ENCODE results near the gene DDIAS. TPM values are rescaled to one million over a fixed set of nuclear protein-coding genes. Genes with fewer than 3 reads are reported as not detected.

Gene DDIAS
- total RNA-seq, 2 donors from 2014 or later, result 1.3 to 6.5 TPM

- H3K4me3 ChIP-seq, result no peak overlapping the region
- intact Hi-C loops (cut with DNase I), result no loop called here
- TF ChIP-seq POLR2AphosphoS5 (IDR thresholded peaks at IDR 0.05), result no peak
- TF ChIP-seq CTCF (IDR thresholded peaks at IDR 0.05), result no peak
- no peak for TF ChIP-seq POLR2A (IDR thresholded peaks at IDR 0.05)
- no peaks in the 10 kb centered on the region for H3K9me3 ChIP-seq
- no peaks in the 10 kb centered on the region for H3K27me3 ChIP-seq (replicated peaks; ENCODE audit: insufficient read depth)
- H3K27ac ChIP-seq, result no peak overlapping the region
- no peak for DNase-seq (ENCODE audit: low spot score)
- 79% methylated on average over 6 of the region's 6 CpGs for WGBS
- H3K4me1 ChIP-seq (replicated peaks), result no peaks in the 10 kb centered on the region
- H3K36me3 ChIP-seq, result no peaks in the 10 kb centered on the region
Measured at GRCh38 chr11:82978422-82979099, 77.0 kb downstream of the DDIAS start.

GRCh38 chr11:82979824-82980223 lies 78.3 kb downstream of the DDIAS start:
- Histone ChIP-seq H3K27me3 (replicated peaks; ENCODE audit: insufficient read depth) (no peaks in the 10 kb centered on the region), H3K36me3 (no peaks in the 10 kb centered on the region), H3K4me3 (no peak overlapping the region), H3K4me1 (replicated peaks) (no peaks in the 10 kb centered on the region), H3K27ac (no peak overlapping the region), H3K9me3 (no peaks in the 10 kb centered on the region)
- no peak for DNase-seq (ENCODE audit: low spot score)
- TF ChIP-seq POLR2AphosphoS5 (IDR thresholded peaks at IDR 0.05) (no peak), CTCF (IDR thresholded peaks at IDR 0.05) (no peak), POLR2A (IDR thresholded peaks at IDR 0.05) (no peak)
- intact Hi-C loops (cut with DNase I), result loop anchor here (10.0 kb wide), 1 partner anchor 85 kb away; no protein-coding TSS in a partner anchor

- H3K4me3 ChIP-seq, result no peak overlapping the region
- no peaks in the 10 kb centered on the region for H3K27me3 ChIP-seq (replicated peaks; ENCODE audit: insufficient read depth)
- no peaks in the 10 kb centered on the region for H3K4me1 ChIP-seq (replicated peaks)
- no peak for TF ChIP-seq POLR2AphosphoS5 (IDR thresholded peaks at IDR 0.05)
- TF ChIP-seq POLR2A (IDR thresholded peaks at IDR 0.05), result no peak
- no peaks in the 10 kb centered on the region for H3K36me3 ChIP-seq
- no peak for DNase-seq (ENCODE audit: low spot score)
- H3K9me3 ChIP-seq, result no peaks in the 10 kb centered on the region
- intact Hi-C loops (cut with DNase I), result loop anchor here (10.0 kb wide), 1 partner anchor 85 kb away; no protein-coding TSS in a partner anchor
- no peak overlapping the region for H3K27ac ChIP-seq
Measured at GRCh38 chr11:82980292-82980691, 78.8 kb downstream of the DDIAS start.

GRCh38 chr11:82980947-82981346 lies 79.4 kb downstream of the DDIAS start:
- intact Hi-C loops (cut with DNase I), result loop anchor here (10.0 kb wide), 1 partner anchor 84 kb away; no protein-coding TSS in a partner anchor
- TF ChIP-seq POLR2AphosphoS5 (IDR thresholded peaks at IDR 0.05) (no peak), POLR2A (IDR thresholded peaks at IDR 0.05) (no peak), CTCF (IDR thresholded peaks at IDR 0.05) (no peak)
- Histone ChIP-seq H3K27ac (no peak overlapping the region), H3K9me3 (no peaks in the 10 kb centered on the region), H3K27me3 (replicated peaks; ENCODE audit: insufficient read depth) (no peaks in the 10 kb centered on the region), H3K4me1 (replicated peaks) (no peaks in the 10 kb centered on the region), H3K4me3 (no peak overlapping the region), H3K36me3 (no peaks in the 10 kb centered on the region)
- 72% methylated on average over 4 of the region's 4 CpGs for WGBS
- DNase-seq (ENCODE audit: low spot score), result no peak

- Histone ChIP-seq H3K27me3 (replicated peaks; ENCODE audit: insufficient read depth) (no peaks in the 10 kb centered on the region), H3K9me3 (no peaks in the 10 kb centered on the region), H3K4me3 (no peak overlapping the region), H3K36me3 (no peaks in the 10 kb centered on the region), H3K4me1 (replicated peaks) (no peaks in the 10 kb centered on the region), H3K27ac (no peak overlapping the region)
- DNase-seq (ENCODE audit: low spot score), result no peak
- WGBS, result 91% methylated on average over 6 of the region's 6 CpGs
- intact Hi-C loops (cut with DNase I), result loop anchor here (10.0 kb wide), 1 partner anchor 83 kb away; no protein-coding TSS in a partner anchor
- TF ChIP-seq CTCF (IDR thresholded peaks at IDR 0.05), result no peak
- no peak for TF ChIP-seq POLR2A (IDR thresholded peaks at IDR 0.05)
- no peak for TF ChIP-seq POLR2AphosphoS5 (IDR thresholded peaks at IDR 0.05)
Measured at GRCh38 chr11:82981852-82982251, 80.3 kb downstream of the DDIAS start.

Other genes starting within 250 kb of the DDIAS start
- gene FAM181B, start 167.9 kb upstream of the DDIAS start, total RNA-seq, result 1 to 10 TPM in 1 of 2 donors, under 1 TPM in 1; 0.85 to 2.0 TPM
- gene PRCP, start 1.3 kb upstream of the DDIAS start, total RNA-seq, result 10 to 100 TPM; 41.8 to 67.7 TPM
- 10 to 100 TPM; 13.3 to 15.9 TPM for gene RAB30, start 170.2 kb downstream of the DDIAS start, total RNA-seq

Data from prostate gland (tissue), 2 donors.